ENCODE data around the gene STOX1. TPM values are rescaled to one million over a fixed set of nuclear protein-coding genes. Genes with fewer than 3 reads are reported as not detected.

Gene STOX1
- total and polyA plus RNA-seq, 2 of the 13 experiments (the other 11 are each of a cell fraction or from before 2014, with no cell fraction given), result 2.5 to 6.0 TPM

DNA sequence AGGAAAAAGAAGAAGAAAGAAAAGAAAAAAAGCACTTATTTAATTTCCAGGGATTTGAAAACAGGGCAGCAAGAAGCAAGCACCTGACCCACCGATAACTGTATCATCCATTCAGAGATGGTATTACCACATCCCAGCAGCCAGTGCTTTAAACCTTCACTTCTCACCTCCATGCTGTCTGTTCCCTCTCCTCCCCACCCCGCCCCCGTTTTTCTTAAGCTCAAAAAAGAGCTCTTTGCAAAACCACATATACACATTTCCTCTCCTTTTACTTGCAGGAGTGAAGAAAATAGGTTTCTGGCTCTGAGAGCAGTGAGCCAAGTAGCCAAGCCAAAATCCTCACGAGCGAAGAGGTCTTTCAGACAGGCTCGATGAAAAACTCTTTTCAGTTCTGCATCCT, 2.2 kb downstream of the STOX1 start (continued):
- TF ChIP-seq, protein P1, sequence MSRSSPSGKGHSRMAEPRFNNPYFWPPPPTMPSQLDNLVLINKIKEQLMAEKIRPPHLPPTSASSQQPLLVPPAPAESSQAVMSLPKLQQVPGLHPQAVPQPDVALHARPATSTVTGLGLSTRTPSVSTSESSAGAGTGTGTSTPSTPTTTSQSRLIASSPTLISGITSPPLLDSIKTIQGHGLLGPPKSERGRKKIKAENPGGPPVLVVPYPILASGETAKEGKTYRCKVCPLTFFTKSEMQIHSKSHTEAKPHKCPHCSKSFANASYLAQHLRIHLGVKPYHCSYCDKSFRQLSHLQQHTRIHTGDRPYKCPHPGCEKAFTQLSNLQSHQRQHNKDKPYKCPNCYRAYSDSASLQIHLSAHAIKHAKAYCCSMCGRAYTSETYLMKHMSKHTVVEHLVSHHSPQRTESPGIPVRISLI (CRISPR knock-in tag; IDR thresholded peaks at IDR 0.05; ENCODE audit: borderline replicate concordance), result no peak

DNA sequence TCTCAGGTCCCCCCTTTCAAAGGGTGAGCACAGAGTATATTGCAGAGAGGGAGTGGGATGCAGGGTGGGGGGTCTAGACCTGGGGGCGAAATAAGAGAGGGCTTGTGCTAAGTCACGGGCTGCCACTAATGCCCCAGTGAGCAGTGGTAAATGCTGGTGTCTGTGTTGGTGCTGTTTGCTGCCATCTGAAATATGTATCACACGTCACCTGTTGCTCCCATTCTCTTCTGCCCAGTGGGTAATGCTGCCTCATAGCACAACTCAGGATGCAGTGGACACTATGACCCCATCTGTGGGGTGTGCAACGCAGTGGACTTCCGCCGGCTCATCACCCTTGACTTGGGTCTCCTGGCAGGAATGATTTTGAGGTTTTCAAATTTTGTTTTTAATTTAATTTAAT, 2.6 kb downstream of the STOX1 start:
- ChIA-PET CTCF (ENCODE audit: low intra/inter-chr PET ratio, low total read pairs) (no interaction called here), POLR2A (no interaction called here)
- no peaks in the 10 kb centered on the region for H3K79me2 ChIP-seq (ENCODE audit: insufficient read depth, low read length)
- no peaks in the 10 kb centered on the region for H3K36me3 ChIP-seq (replicated peaks in 1 of 2; ENCODE audit: control insufficient read depth in 1 of 2, insufficient read depth in 2 of 2, low read length in 2 of 2)
- H2AFZ ChIP-seq (ENCODE audit: low read length), result no peak overlapping the region
- H3K4me1 ChIP-seq (ENCODE audit: insufficient read depth, low read length), result peaks cover 11% of the 10 kb centered on the region; the same call in 1 of the 2 replicates
- DNase-seq (ENCODE audit: low spot score) (no peak), ATAC-seq (no peak), FAIRE-seq (no peak)
- H4K20me1 ChIP-seq (ENCODE audit: insufficient read depth, low read length), result no peaks in the 10 kb centered on the region
- intact Hi-C loops (cut with micrococcal nuclease; ENCODE audit: unreplicated experiment) (loop anchor here (5.0 kb wide), 1 partner anchor 47 kb away; no protein-coding TSS in a partner anchor), in situ Hi-C loops (cut with HindIII; ENCODE audit: extremely low pct_ligation_motif_present, low pct_unique_long_range_greater_than_20kb) (no loop called here)
- H3K27me3 ChIP-seq (ENCODE audit: control insufficient read depth in 1 of 2, insufficient read depth in 2 of 2, low read length in 2 of 2), result no peaks in the 10 kb centered on the region
- H3K27ac ChIP-seq (ENCODE audit: extremely low read length, insufficient read depth, low read length), result no peak overlapping the region
- WGBS (ENCODE audit: low lambda C conversion rate), result 97% methylated on average over 6 of the region's 6 CpGs
- H3K4me2 ChIP-seq (ENCODE audit: low read depth, low read length), result no peak overlapping the region
- H3K9me3 ChIP-seq (ENCODE audit: low read length), result no peaks in the 10 kb centered on the region
- H3K9ac ChIP-seq (ENCODE audit: insufficient read depth, low read depth, low read length), result no peak overlapping the region
- BruUV-seq (replicated peaks), result no TSS peak
- no peak overlapping the region for H3K4me3 ChIP-seq (replicated peaks in 1 of 3; ENCODE audit: insufficient read depth in 1 of 3, low read depth in 2 of 3, low read length in 3 of 3)
- TF ChIP-seq SMARCC2 (IDR thresholded peaks at IDR 0.05) (no peak), MYNN (CRISPR knock-in tag; IDR thresholded peaks at IDR 0.05; ENCODE audit: low read depth) (no peak), GPN1 (CRISPR knock-in tag; IDR thresholded peaks at IDR 0.05; ENCODE audit: borderline replicate concordance) (no peak), ZNF17 (CRISPR knock-in tag; IDR thresholded peaks at IDR 0.05) (no peak), HNF4A (CRISPR knock-in tag; IDR thresholded peaks at IDR 0.05) (no peak), MLLT10 (CRISPR knock-in tag; IDR thresholded peaks at IDR 0.05) (no peak), ZSCAN9 (CRISPR knock-in tag; IDR thresholded peaks at IDR 0.05; ENCODE audit: borderline replicate concordance) (no peak), JUND (CRISPR knock-in tag; IDR thresholded peaks at IDR 0.05) (no peak), MAZ (IDR thresholded peaks at IDR 0.05; ENCODE audit: borderline replicate concordance, low read depth, low read length) (no peak), MAZ (CRISPR knock-in tag; IDR thresholded peaks at IDR 0.05; ENCODE audit: low read depth) (no peak), SRF (IDR thresholded peaks at IDR 0.05; ENCODE audit: low read depth, low read length) (no peak), ZKSCAN1 (IDR thresholded peaks at IDR 0.05; ENCODE audit: low read length) (no peak), RCOR2 (CRISPR knock-in tag; IDR thresholded peaks at IDR 0.05) (no peak)
- TF ChIP-seq, protein P2, sequence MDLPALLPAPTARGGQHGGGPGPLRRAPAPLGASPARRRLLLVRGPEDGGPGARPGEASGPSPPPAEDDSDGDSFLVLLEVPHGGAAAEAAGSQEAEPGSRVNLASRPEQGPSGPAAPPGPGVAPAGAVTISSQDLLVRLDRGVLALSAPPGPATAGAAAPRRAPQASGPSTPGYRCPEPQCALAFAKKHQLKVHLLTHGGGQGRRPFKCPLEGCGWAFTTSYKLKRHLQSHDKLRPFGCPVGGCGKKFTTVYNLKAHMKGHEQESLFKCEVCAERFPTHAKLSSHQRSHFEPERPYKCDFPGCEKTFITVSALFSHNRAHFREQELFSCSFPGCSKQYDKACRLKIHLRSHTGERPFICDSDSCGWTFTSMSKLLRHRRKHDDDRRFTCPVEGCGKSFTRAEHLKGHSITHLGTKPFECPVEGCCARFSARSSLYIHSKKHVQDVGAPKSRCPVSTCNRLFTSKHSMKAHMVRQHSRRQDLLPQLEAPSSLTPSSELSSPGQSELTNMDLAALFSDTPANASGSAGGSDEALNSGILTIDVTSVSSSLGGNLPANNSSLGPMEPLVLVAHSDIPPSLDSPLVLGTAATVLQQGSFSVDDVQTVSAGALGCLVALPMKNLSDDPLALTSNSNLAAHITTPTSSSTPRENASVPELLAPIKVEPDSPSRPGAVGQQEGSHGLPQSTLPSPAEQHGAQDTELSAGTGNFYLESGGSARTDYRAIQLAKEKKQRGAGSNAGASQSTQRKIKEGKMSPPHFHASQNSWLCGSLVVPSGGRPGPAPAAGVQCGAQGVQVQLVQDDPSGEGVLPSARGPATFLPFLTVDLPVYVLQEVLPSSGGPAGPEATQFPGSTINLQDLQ (CRISPR knock-in tag; IDR thresholded peaks at IDR 0.05), result no peak
- TF ChIP-seq, protein P3, sequence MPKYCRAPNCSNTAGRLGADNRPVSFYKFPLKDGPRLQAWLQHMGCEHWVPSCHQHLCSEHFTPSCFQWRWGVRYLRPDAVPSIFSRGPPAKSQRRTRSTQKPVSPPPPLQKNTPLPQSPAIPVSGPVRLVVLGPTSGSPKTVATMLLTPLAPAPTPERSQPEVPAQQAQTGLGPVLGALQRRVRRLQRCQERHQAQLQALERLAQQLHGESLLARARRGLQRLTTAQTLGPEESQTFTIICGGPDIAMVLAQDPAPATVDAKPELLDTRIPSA (CRISPR knock-in tag; IDR thresholded peaks at IDR 0.05; ENCODE audit: borderline replicate concordance), result no peak
- TF ChIP-seq, protein P4, sequence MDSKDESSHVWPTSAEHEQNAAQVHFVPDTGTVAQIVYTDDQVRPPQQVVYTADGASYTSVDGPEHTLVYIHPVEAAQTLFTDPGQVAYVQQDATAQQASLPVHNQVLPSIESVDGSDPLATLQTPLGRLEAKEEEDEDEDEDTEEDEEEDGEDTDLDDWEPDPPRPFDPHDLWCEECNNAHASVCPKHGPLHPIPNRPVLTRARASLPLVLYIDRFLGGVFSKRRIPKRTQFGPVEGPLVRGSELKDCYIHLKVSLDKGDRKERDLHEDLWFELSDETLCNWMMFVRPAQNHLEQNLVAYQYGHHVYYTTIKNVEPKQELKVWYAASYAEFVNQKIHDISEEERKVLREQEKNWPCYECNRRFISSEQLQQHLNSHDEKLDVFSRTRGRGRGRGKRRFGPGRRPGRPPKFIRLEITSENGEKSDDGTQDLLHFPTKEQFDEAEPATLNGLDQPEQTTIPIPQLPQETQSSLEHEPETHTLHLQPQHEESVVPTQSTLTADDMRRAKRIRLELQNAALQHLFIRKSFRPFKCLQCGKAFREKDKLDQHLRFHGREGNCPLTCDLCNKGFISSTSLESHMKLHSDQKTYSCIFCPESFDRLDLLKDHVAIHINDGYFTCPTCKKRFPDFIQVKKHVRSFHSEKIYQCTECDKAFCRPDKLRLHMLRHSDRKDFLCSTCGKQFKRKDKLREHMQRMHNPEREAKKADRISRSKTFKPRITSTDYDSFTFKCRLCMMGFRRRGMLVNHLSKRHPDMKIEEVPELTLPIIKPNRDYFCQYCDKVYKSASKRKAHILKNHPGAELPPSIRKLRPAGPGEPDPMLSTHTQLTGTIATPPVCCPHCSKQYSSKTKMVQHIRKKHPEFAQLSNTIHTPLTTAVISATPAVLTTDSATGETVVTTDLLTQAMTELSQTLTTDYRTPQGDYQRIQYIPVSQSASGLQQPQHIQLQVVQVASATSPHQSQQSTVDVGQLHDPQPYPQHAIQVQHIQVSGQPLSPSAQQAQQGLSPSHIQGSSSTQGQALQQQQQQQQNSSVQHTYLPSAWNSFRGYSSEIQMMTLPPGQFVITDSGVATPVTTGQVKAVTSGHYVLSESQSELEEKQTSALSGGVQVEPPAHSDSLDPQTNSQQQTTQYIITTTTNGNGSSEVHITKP (CRISPR knock-in tag; IDR thresholded peaks at IDR 0.05; ENCODE audit: low read depth), result no peak
